ENCODE data around the gene SLAMF9. TPM values are rescaled to one million over a fixed set of nuclear protein-coding genes. Genes with fewer than 3 reads are reported as not detected.

Gene SLAMF9
- total RNA-seq, 1 experiment from 2014 or later = not detected

- no peaks in the 10 kb centered on the region for H3K9me3 Mint-ChIP-seq
- no peak overlapping the region for H2AFZ ChIP-seq (ENCODE audit: low read length)
- H3K27ac ChIP-seq (ENCODE audit: insufficient read length, low read depth, low read length) = no peak overlapping the region
- H3K18ac ChIP-seq (ENCODE audit: insufficient read length, low read depth, low read length) = no peak overlapping the region
- no peak overlapping the region for H3K4me2 ChIP-seq (ENCODE audit: insufficient read depth, insufficient read length, low read length)
- TF ChIP-seq CTCF (conservative IDR thresholded peaks at IDR 0.05) = no peak
- no peaks in the 10 kb centered on the region for H3K79me1 ChIP-seq (ENCODE audit: insufficient read depth, low read depth, low read length, poor library complexity, severe bottlenecking)
- no peak overlapping the region for H3K14ac ChIP-seq (ENCODE audit: insufficient read depth, low read length)
- H3K9me3 ChIP-seq (ENCODE audit: control insufficient read depth, low read depth, low read length) = no peaks in the 10 kb centered on the region
- H3T11ph ChIP-seq (ENCODE audit: low read length) = no peak overlapping the region
- no CpG with 5 or more reads among the region's 2 CpGs for WGBS (ENCODE audit: extremely low coverage, insufficient read length, low lambda C conversion rate)
- H3K9ac ChIP-seq (ENCODE audit: extremely low read depth, insufficient read length, low read length) = no peak overlapping the region
- H3K4me1 ChIP-seq (ENCODE audit: insufficient read depth, low read length) = no peaks in the 10 kb centered on the region; the same call in 1 of the 2 replicates
- no peak overlapping the region for H4K8ac ChIP-seq (replicated peaks; ENCODE audit: insufficient read length, low read depth, low read length)
- H3K56ac ChIP-seq (ENCODE audit: insufficient read length, low read depth, low read length) = no peak overlapping the region
- H2BK5ac ChIP-seq (ENCODE audit: insufficient read length, low read length) = no peak overlapping the region
- no peak overlapping the region for H3K4me3 Mint-ChIP-seq
- no peaks in the 10 kb centered on the region for H3K23me2 ChIP-seq (ENCODE audit: insufficient read length, low read depth, low read length, poor library complexity, severe bottlenecking)
- no peak overlapping the region for H3K27ac Mint-ChIP-seq
- no peaks in the 10 kb centered on the region for H3K36me3 Mint-ChIP-seq (ENCODE audit: insufficient read depth in 1 of 3, low read depth in 3 of 3)
- H3K79me2 ChIP-seq (ENCODE audit: insufficient read depth, low read length) = no peaks in the 10 kb centered on the region
- H3K23ac ChIP-seq (ENCODE audit: insufficient read length, low read depth, low read length) = no peak overlapping the region
- no peak overlapping the region for H4K5ac ChIP-seq (ENCODE audit: insufficient read length, low read depth, low read length)
- no peak overlapping the region for H2BK120ac ChIP-seq (ENCODE audit: low read depth, low read length, poor library complexity, severe bottlenecking)
- H3K27me3 ChIP-seq (ENCODE audit: insufficient read depth, low read length) = no peaks in the 10 kb centered on the region; the same call in 1 of the 2 replicates
- no peak overlapping the region for H4K91ac ChIP-seq (ENCODE audit: insufficient read length, low read depth, low read length)
- no peak overlapping the region for H2AK5ac ChIP-seq (ENCODE audit: insufficient read length, low read length)
- H2BK12ac ChIP-seq (ENCODE audit: insufficient read length, low read depth, low read length) = no peak overlapping the region
- peaks cover 25% of the 10 kb centered on the region for H3K27me3 Mint-ChIP-seq (ENCODE audit: low read depth)
- no peaks in the 10 kb centered on the region for H4K20me1 ChIP-seq (ENCODE audit: control insufficient read depth, insufficient read depth, insufficient read length)
- H3K4ac ChIP-seq (ENCODE audit: low read depth, low read length) = no peak overlapping the region
- no peak overlapping the region for H2BK15ac ChIP-seq (ENCODE audit: low read depth, low read length)
- peaks cover 7 to 10% of the 10 kb centered on the region in 2 experiments for H3K4me1 Mint-ChIP-seq
- no peak overlapping the region for H2BK20ac ChIP-seq (ENCODE audit: low read depth, low read length, poor library complexity, severe bottlenecking)
- DNase-seq = no peak
These were observed 3.0 kb downstream of the SLAMF9 start for GRCh38 chr1:159951016-159951415.

All from H9 (cell line).